Stimulated activated CD4-positive, alpha-beta T cell treated with anti-CD3 and anti-CD28 coated beads, Interleukin-4, amount 100 ng/mL, for 1 hour (primary cell): ENCODE measurements around the gene FADS1.

Experiments used
- DNase-seq: peaks from one replicate; pipeline ENCODE4 v3.0.0-alpha.2; 2020

FADS1 gene

GRCh38 chr11:61774411-61774810, 42.4 kb downstream of the FADS1 start:
- no peak for DNase-seq

GRCh38 chr11:61773809-61774208, 43.0 kb downstream of the FADS1 start:
- DNase-seq = no peak

- DNase-seq = no peak
Measured at GRCh38 chr11:61773356-61773755, 43.4 kb downstream of the FADS1 start.

- no peak for DNase-seq
Measured at GRCh38 chr11:61771985-61772455, 44.8 kb downstream of the FADS1 start.

GRCh38 chr11:61771195-61771894, 45.5 kb downstream of the FADS1 start:
- DNase-seq = no peak

GRCh38 chr11:61769946-61770683, 46.7 kb downstream of the FADS1 start:
- no peak for DNase-seq

GRCh38 chr11:61769169-61769920, 47.5 kb downstream of the FADS1 start:
- no peak for DNase-seq

- DNase-seq = no peak
Measured at GRCh38 chr11:61768376-61769076, 48.3 kb downstream of the FADS1 start.

GRCh38 chr11:61766353-61766841, 50.4 kb downstream of the FADS1 start:
- DNase-seq = no peak

- DNase-seq = no peak
Measured at GRCh38 chr11:61765550-61766253, 51.1 kb downstream of the FADS1 start.

- DNase-seq = no peak
Measured at GRCh38 chr11:61764606-61765260, 52.1 kb downstream of the FADS1 start.

GRCh38 chr11:61763930-61764605, 52.7 kb downstream of the FADS1 start:
- no peak for DNase-seq

- DNase-seq = no peak
Measured at GRCh38 chr11:61762798-61763197, 54.0 kb downstream of the FADS1 start.

GRCh38 chr11:61762223-61762615, 54.6 kb downstream of the FADS1 start:
- no peak for DNase-seq

GRCh38 chr11:61761440-61762222, 55.2 kb downstream of the FADS1 start:
- DNase-seq = no peak

- no peak for DNase-seq
Measured at GRCh38 chr11:61760946-61761345, 55.9 kb downstream of the FADS1 start.

- DNase-seq = no peak
Measured at GRCh38 chr11:61757213-61757862, 59.5 kb downstream of the FADS1 start.

- DNase-seq = no peak
Measured at GRCh38 chr11:61756452-61757212, 60.2 kb downstream of the FADS1 start.

- DNase-seq = no peak
Measured at GRCh38 chr11:61756147-61756451, 60.7 kb downstream of the FADS1 start.
